Retinal pigment epithelial cell (primary cell): ENCODE data around the gene CNTF.

Experiments used
- DNase-seq: peaks from one replicate; pipeline ENCODE4 v3.0.0-alpha.2; 2010; ENCODE audit warnings: low read depth
- H3K4me3 ChIP-seq: 2 replicates; pipeline ENCODE4 v1.5.1; 2011; ENCODE audit warnings: mild to moderate bottlenecking, low read length, control low read depth, moderate library complexity
- TF ChIP-seq, protein P1 (sequence below): conservative IDR thresholded peaks from 2 replicates; pipeline ENCODE4 v1.5.1; 2011; ENCODE audit warnings: low read depth, low read length, control low read depth, inconsistent platforms

Gene CNTF

DNA sequence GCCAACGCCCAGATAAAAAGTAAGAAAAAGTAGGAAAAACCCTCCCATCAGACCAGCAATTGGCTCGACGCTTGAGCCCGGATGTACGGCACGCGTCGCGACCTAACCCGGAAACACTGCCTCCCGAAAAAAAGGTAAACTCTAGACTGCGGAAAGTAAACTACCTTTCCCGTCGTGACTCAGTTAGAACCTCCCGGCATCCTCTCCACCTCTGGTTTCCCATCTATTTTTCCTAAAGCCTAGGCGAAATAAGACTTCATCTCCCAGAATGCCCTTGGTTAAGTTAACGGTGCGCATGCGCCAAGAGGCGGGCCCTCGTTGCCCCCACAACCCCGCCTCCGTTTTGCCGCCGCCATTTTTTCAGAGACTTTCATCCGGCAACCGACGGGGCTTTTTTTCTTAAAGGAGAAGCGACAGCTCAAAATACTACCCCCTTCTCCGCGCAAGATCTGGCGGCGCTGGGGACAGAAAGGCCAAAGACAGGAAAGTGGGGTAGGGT lies 44.3 kb upstream of the CNTF start:
- DNase-seq: peak; percentile 96
- TF ChIP-seq, protein P1, sequence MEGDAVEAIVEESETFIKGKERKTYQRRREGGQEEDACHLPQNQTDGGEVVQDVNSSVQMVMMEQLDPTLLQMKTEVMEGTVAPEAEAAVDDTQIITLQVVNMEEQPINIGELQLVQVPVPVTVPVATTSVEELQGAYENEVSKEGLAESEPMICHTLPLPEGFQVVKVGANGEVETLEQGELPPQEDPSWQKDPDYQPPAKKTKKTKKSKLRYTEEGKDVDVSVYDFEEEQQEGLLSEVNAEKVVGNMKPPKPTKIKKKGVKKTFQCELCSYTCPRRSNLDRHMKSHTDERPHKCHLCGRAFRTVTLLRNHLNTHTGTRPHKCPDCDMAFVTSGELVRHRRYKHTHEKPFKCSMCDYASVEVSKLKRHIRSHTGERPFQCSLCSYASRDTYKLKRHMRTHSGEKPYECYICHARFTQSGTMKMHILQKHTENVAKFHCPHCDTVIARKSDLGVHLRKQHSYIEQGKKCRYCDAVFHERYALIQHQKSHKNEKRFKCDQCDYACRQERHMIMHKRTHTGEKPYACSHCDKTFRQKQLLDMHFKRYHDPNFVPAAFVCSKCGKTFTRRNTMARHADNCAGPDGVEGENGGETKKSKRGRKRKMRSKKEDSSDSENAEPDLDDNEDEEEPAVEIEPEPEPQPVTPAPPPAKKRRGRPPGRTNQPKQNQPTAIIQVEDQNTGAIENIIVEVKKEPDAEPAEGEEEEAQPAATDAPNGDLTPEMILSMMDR: no peak
- H3K4me3 ChIP-seq: peak overlapping the region; percentile 99

DNA sequence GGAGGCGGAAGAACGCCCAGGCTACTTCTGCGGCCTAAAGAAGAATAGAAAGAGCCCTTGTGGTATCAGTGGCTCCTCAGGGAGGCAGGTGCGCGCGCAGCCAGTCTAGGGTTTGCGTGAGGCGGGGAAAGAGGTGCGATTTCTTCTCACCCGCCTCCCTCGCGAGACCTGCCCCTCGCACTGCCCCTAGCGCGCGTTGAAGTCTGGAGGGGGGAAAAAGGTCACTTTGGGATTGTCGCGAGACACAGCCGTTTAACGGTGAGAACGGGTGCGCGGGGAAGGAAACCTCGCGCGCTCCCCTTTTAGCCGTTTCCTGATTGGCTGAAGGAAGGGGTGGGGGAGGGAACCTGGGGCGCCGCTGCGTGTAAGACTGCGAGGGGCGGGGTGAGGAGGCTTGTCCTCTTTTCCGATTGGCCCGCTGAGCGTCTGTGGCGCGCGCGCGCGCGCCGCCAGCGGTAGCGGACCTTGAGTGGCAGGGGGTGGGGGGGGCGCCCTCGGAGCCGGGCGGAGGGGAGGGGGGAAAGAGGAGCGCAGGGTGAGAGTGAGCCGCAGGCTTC lies 43.8 kb upstream of the CNTF start, which contains the start of gene ZFP91:
Gene ZFP91, plus strand, starts transcription at position 429 of the 557 bp plus-strand sequence. CDS start 219 bp downstream, outside the sequence.
- peak; percentile 92 for DNase-seq
- H3K4me3 ChIP-seq: peak within 1 kb of the TSS; percentile 99

DNA sequence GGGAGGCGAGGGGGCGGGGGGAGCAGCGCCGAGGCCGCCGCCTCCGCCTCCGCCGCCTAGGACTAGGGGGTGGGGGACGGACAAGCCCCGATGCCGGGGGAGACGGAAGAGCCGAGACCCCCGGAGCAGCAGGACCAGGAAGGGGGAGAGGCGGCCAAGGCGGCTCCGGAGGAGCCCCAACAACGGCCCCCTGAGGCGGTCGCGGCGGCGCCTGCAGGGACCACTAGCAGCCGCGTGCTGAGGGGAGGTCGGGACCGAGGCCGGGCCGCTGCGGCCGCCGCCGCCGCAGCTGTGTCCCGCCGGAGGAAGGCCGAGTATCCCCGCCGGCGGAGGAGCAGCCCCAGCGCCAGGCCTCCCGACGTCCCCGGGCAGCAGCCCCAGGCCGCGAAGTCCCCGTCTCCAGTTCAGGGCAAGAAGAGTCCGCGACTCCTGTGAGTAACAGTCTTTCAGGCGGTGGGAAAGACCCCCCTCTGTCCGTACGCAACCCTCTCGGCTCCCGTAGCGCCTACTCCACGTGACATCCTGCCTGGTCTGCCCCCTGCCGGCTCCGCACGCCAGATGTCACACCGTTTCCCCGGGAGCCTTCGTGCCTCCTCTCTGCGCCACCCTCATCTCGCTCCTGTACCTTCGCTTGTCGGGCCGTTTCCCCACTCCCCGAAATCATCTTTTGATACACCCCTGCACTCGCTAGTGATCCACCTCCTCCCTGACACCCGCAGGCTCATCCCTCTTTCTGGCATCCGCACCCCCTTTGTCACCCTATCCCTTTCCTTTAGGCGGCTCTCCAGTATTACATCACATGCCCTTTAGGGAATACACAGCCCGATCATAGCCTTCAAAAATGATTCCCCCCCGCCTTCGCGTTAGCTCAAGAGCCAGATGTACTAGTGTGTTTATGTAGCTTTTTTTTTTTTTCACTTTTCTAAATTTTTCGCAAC lies 43.0 kb upstream of the CNTF start:
- TF ChIP-seq, protein P1: peak; percentile 80
- peak; percentile 58 for DNase-seq
- H3K4me3 ChIP-seq: peak overlapping the region; percentile 88

More for the DNA sequence above, 43.8 kb upstream of the CNTF start, which contains the start of gene ZFP91:
- TF ChIP-seq, protein P1: no peak

DNA sequence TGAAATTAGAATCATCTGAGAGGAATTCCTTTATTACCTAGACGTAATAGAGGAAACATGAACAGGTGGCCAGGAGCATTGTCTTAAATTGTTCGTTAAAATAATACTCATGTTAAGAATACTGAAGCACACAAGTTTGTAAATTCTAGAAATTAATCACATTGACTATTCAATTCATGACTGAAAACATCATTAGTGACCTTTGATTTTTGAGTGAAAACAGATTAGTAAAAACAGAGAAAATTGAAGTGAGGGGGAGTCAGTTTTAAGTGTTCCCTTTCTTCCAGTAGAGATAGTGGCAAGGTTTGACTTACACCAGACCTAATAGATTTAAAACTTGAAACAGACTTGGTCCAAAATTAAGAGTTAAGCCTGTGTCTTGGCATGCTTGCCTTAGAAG lies 42.2 kb upstream of the CNTF start:
- TF ChIP-seq, protein P1: no peak
- DNase-seq: no peak
- H3K4me3 ChIP-seq: peak overlapping the region; percentile 88

DNA sequence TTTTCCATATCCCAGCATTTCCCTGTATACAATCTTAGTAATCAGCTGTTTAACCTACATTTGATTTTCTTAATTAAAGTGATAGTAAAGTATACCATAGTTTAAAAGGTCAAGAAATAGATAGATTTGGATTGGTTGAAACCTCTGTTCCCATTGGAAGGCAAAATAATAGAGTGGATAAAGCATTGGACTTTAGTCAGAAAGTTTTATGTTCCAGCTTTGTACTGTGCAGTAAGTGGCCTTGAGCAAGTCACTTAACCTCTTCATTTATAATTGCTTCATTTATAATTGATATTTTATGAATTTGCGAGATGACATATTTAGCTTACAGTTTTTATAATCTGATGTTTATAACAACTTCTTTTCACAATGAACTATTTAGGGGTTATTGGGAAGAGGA lies 40.0 kb upstream of the CNTF start:
- H3K4me3 ChIP-seq: no peak overlapping the region
- no peak for DNase-seq

DNA sequence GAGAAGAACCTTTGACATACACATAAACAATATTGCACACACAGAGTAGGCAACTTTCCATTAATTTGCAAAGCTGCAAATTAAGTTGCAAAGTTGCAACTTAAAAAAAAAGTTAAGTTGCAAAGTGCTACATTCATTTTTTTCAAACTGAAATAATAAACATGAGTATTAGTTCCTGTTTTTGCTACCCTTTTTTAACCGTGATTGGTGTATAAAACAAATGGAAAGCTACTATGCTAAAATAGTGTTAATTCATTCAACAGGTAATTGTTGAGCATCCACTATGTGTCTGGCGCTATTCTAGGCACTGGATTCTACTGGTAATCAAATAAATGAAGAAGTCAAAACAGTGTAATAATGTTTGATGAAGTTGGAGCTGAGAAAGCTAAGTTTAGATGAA lies 35.5 kb upstream of the CNTF start:
- no peak for DNase-seq
- H3K4me3 ChIP-seq: no peak overlapping the region
- TF ChIP-seq, protein P1: no peak

More for the DNA sequence above, 40.0 kb upstream of the CNTF start:
- TF ChIP-seq, protein P1: no peak
